Pancreas (tissue), 10 donors: ENCODE measurements around the gene RAB35. TPM values are rescaled to one million over a fixed set of nuclear protein-coding genes. Genes with fewer than 3 reads are reported as not detected.
A peak's percentile ranks its signal among the peaks of the same experiment; 100 is the strongest.

Experiments
- ATAC-seq, 4 donors: fragments of 200-7000 bp; cut with Tn5 transposase; one replicate each; pipeline versions ENCODE4 v1.8.0 to v1.9.1; 2020; ENCODE audit warnings: mild to moderate bottlenecking in 4 of 4, moderate library complexity in 4 of 4
- DNase-seq, 6 donors: peaks; one replicate each; pipeline ENCODE4 v3.0.0-alpha.2; 2020
- FAIRE-seq: peaks from 2 replicates; lab custom pipeline; 2012; peaks lifted over from hg19 to GRCh38; lab: Jason Lieb, UNC
- H3K27ac ChIP-seq, 4 donors: fragments of 200-600 bp; sonication (generic); 1 replicate in 3 of 4; 2 replicates in 1 of 4; pipeline versions ENCODE4 v1.5.0 to v1.8.0; 2020
- H3K27me3 ChIP-seq, 4 donors: fragments of 200-600 bp; one replicate each; pipeline ENCODE4 v1.8.0; 2021
- H3K36me3 ChIP-seq, 3 donors: fragments of 200-600 bp; sonication (generic) in 1 of 3; one replicate each; pipeline versions ENCODE4 v1.5.0 to v1.8.0; 2020 to 2021
- H3K4me1 ChIP-seq, 3 donors: fragments of 200-600 bp; one replicate each; pipeline ENCODE4 v1.8.0; 2021
- H3K4me3 ChIP-seq, 4 donors: fragments of 200-600 bp; sonication (generic) in 2 of 4; one replicate each; pipeline versions ENCODE4 v1.5.0 to v1.8.0; 2020 to 2021
- H3K9me3 ChIP-seq, 4 donors: fragments of 200-600 bp; one replicate each; pipeline ENCODE4 v1.8.0; 2021
- WGBS, 2 donors: extraction: QIAGEN DNeasy Blood & Tissue Kit; methylation state at CpG; one replicate each; pipeline ENCODE4 v1.1.7; 2013; 5-methylcytosine and 5-hydroxymethylcytosine counted together
- intact Hi-C, 3 donors: fragments of 100-400 bp; cut with DNase I; formaldehyde crosslinking; loops; one replicate each; pipeline versions ENCODE4 v1.11.1 to v1.14.2; 2022
- polyA plus RNA-seq, 2 donors: library from polyadenylated mRNA; stranded (reverse); fragments of 200-250 nt; gene quantifications; one replicate each; pipeline ENCODE4 v1.2.3, GENCODE V29; 2013
- total RNA-seq, 6 donors: library from RNA; stranded (reverse); fragmentation: NEBNext Ultra II Directional in 4 of 6; extraction: Animal tissue kit (Norgen Biotek cat#: 25700) in 4 of 6; gene quantifications; one replicate each; pipeline versions ENCODE4 v1.2.1 to v1.2.4, GENCODE V29; 2021 to 2023
- TF ChIP-seq, protein P1 (sequence below), 4 donors: fragments of 200-600 bp; sonication (generic) in 3 of 4; IDR thresholded peaks; one replicate each; pipeline versions ENCODE4 v1.5.0 to v1.8.0; 2021; ENCODE audit warnings: antibody characterized with exemption in 4 of 4
- donor health status: healthy with polysubstance abuse.
- donor health status: DM: no; HTN: no; CAD: no; lungs with moderate emphysema.
- donor health status: DM: no; HTN: no; CAD: no.
- donor health status: control.
- donor health status: control.
- donor health status: Bipolar disorder and iron deficiency.
- donor health status: DM: yes; HTN: yes; CAD: no.
- donor health status: DM: no; HTN: no; CAD: no.
- donor health status: DM: no; HTN: no; CAD: no.
- donor health status: DM: yes; HTN: yes; CAD: no.

Gene RAB35
- total and polyA plus RNA-seq, 8 donors, result 10.7 to 23.0 (median 14.5) TPM

DNA sequence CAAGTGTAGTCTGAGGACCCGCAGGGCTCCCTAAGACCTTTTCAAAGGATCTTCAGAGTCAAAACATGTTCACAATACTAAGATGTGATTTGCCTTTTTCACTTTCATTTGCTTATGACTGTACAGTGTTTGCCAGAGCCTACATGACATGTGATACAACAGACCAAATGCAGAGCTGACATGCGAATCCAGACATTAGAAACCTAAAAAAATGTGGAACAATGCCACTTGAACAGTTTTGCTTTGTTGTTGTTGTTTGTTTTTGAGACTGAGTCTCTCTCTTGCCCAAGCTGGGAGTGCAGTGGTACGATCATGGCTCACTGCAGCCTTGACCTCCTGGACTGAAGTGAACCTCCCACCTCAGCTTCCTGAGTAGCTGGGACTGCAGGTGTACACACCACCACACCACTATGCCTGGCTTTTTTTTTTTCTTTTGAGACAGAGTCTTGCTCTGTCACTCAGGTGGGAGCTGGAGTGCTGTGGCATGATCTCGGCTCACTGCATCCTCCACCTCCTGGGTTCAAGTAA is 5.3 kb upstream of the RAB35 start:
- Histone ChIP-seq H3K9me3 (no peaks in the 10 kb centered on the region), H3K27ac (no peak overlapping the region), H3K4me1 (peaks cover 0 to 15% (median 13%) of the 10 kb centered on the region in 3 donors), H3K36me3 (peaks cover 0 to 4% (median 0%) of the 10 kb centered on the region in 3 donors), H3K4me3 (no peak overlapping the region), H3K27me3 (no peaks in the 10 kb centered on the region)
- intact Hi-C loops, result no loop called here
- ATAC-seq, result no peak
- FAIRE-seq, result no peak
- WGBS, 2 donors, result 56 to 59% methylated on average over 4 of the region's 4 CpGs
- no peak for DNase-seq
- TF ChIP-seq, protein P1, sequence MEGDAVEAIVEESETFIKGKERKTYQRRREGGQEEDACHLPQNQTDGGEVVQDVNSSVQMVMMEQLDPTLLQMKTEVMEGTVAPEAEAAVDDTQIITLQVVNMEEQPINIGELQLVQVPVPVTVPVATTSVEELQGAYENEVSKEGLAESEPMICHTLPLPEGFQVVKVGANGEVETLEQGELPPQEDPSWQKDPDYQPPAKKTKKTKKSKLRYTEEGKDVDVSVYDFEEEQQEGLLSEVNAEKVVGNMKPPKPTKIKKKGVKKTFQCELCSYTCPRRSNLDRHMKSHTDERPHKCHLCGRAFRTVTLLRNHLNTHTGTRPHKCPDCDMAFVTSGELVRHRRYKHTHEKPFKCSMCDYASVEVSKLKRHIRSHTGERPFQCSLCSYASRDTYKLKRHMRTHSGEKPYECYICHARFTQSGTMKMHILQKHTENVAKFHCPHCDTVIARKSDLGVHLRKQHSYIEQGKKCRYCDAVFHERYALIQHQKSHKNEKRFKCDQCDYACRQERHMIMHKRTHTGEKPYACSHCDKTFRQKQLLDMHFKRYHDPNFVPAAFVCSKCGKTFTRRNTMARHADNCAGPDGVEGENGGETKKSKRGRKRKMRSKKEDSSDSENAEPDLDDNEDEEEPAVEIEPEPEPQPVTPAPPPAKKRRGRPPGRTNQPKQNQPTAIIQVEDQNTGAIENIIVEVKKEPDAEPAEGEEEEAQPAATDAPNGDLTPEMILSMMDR (IDR thresholded peaks at IDR 0.05), result no peak

DNA sequence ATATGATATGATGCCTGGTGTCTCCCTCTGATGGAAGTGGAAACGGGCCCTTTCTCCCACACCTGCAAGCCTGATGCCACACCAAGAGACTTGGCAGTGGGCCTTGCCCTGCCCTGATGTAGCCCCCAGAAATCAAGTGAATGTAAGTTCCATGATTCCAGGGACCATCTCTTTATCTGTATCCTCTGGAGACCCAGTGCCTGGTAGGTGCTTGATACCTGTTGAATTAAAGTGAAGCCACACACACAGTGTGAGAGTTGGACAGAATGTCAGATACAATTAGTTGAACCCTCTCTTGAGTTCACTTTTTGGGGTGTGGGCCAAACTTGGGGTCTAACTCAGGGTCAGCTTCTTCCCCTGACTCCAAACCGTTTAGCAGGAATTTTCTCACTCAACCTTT is 4.8 kb upstream of the RAB35 start:
- no peak for ATAC-seq
- intact Hi-C loops, result no loop called here
- TF ChIP-seq, protein P1 (IDR thresholded peaks at IDR 0.05), result no peak
- DNase-seq, result no peak
- 55 to 76% methylated on average over 2 of the region's 2 CpGs for WGBS, 2 donors
- no peaks in the 10 kb centered on the region for H3K36me3 ChIP-seq
- FAIRE-seq, result no peak
- no peak overlapping the region for H3K4me3 ChIP-seq
- H3K4me1 ChIP-seq, result peaks cover 0 to 15% (median 13%) of the 10 kb centered on the region in 3 donors
- H3K27me3 ChIP-seq, result no peaks in the 10 kb centered on the region
- no peak overlapping the region for H3K27ac ChIP-seq
- no peaks in the 10 kb centered on the region for H3K9me3 ChIP-seq

DNA sequence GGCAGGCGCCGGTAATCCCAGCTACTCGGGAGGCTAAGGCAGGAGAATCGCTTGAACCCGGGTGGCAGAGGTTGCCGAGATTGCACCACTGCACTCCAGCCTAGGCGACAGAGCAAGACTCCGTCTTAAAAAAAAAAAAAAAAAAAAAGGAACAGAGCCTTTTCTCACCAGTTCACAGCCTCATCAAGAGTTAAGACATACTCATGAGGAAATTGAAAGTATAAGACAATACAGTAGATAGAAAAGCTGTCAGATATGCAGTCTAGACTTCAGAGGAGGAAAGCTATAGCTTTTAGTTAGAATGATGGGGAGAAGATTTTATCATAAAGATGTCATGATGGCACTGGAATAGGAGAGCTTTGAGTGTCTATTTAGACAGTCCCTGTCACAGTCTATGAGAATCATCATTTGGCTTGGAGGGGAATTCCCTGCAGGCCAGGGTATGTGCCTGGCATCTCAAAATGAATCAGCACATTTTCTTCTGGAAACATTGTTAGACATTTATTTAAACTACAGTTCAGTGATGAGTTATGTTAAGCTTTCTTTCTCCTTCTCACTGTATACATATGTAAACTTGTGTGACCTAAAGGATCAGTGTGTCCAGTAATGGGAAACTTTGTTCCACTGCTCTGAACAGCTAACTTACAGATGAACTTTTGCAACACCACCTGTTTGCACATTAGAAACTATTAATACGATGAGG is 2.9 kb upstream of the RAB35 start:
- H3K27ac ChIP-seq, result peak overlapping the region in 2 of 4 donors; percentile 40 to 60
- 86 to 91% methylated on average over 9 of the region's 9 CpGs for WGBS, 2 donors
- DNase-seq, result no peak

DNA sequence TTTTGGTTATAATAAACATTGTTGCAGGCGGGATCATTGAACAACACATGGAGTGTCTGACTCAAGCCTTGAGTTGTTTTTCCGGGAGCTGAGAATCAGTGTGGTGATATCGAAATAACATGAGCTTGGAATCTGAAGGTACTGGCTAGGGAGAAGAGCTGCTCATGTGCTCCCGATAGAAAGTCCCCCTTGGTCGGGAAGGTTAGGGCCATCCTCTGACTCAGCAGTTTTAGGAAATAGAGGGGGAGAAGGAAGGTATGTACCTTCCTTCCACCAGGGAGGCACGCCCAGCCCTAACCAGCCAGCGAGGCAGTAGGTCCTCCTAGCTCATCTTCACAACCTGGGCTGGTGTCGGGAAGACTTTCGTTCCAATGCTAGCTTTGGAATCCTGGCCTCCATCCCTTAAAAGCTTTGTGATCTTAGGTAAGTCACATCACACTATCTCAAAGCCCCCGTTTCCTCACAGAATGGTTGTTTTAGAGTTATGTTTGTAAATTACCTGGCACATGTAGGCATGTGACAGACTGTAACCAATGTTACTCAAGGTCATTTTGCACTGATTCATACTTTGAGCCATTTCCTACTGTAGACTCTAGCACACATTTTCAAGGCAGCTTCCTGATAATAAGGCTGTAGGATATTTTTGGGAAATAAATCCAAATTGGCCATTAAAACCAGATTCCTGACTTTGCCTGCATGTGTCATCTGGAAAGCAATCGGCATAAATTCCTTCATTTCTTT is 1.9 kb upstream of the RAB35 start:
- TF ChIP-seq, protein P1 (IDR thresholded peaks at IDR 0.05), result no peak
- no peaks in the 10 kb centered on the region for H3K9me3 ChIP-seq
- H3K36me3 ChIP-seq, result no peaks in the 10 kb centered on the region
- DNase-seq (no peak), ATAC-seq (peak in 2 of 4 donors; percentile 26 to 29), FAIRE-seq (no peak)
- H3K4me1 ChIP-seq, result peaks cover 0 to 23% (median 15%) of the 10 kb centered on the region in 3 donors
- H3K27me3 ChIP-seq, result no peaks in the 10 kb centered on the region
- intact Hi-C loops, result no loop called here
- 31 to 32% methylated on average over 11 of the region's 11 CpGs for WGBS, 2 donors
- H3K27ac ChIP-seq, result peak overlapping the region in 2 of 4 donors; percentile 40 to 60
- peak overlapping the region in 3 of 4 donors; percentile 78 to 92 (median 90) for H3K4me3 ChIP-seq

More for the DNA sequence above, 2.9 kb upstream of the RAB35 start:
- intact Hi-C loops, result no loop called here
- FAIRE-seq, result no peak
- TF ChIP-seq, protein P1 (IDR thresholded peaks at IDR 0.05), result no peak
- Histone ChIP-seq H3K9me3 (no peaks in the 10 kb centered on the region), H3K36me3 (no peaks in the 10 kb centered on the region), H3K4me3 (no peak overlapping the region), H3K27me3 (no peaks in the 10 kb centered on the region), H3K4me1 (peaks cover 0 to 23% (median 15%) of the 10 kb centered on the region in 3 donors)
- no peak for ATAC-seq
